K562 (cell line): ENCODE measurements around the gene KCNK3. TPM values are rescaled to one million over a fixed set of nuclear protein-coding genes. Genes with fewer than 3 reads are reported as not detected.

ENCODE experiments used
- ATAC-seq: fragments of 200-7000 bp; cut with Tn5 transposase; 3 replicates; pipeline ENCODE4 v1.9.1; 2020; ENCODE audit warnings: moderate library complexity
- BruUV-seq: library from RNA; stranded (reverse); fragments of 400-500 nt; replicated peaks from 2 replicates; lab custom pipeline; 2021; lab: Mats Ljungman, UMichigan
- CTCF ChIA-PET: fragments of 300-600 bp; formaldehyde crosslinking; extraction: SDS; loops from one replicate; lab custom pipeline; 2021; ENCODE audit warnings: low intra/inter-chr PET ratio; lab: Yijun Ruan, JAX
- POLR2A ChIA-PET: fragments of 300-600, 350-650 bp; sonication (Branson Sonifier 250); formaldehyde crosslinking; extraction: SDS; loops from one replicate; lab custom pipeline; 2021; ENCODE audit warnings: antibody characterized with exemption, inconsistent platforms; lab: Yijun Ruan, JAX
- DNase-seq, 4 experiments: peaks; one replicate each; pipeline versions ENCODE4 v3.0.0 to v3.0.0-alpha.2; 2011 to 2018; ENCODE audit warnings: low spot score in 3 of 4, mixed read lengths in 3 of 4; ENCODE audit errors: extremely low read depth in 1 of 4
- FAIRE-seq: peaks from 2 replicates; lab custom pipeline; 2011; peaks lifted over from hg19 to GRCh38; lab: Jason Lieb, UNC
- H2AFZ ChIP-seq: 2 replicates; pipeline ENCODE4 v1.6.0; 2011; ENCODE audit warnings: low read depth, low read length, control low read depth, inconsistent platforms
- H3K27ac ChIP-seq: fragments of 200-600 bp; 3 replicates; pipeline ENCODE4 v1.8.0; 2011; ENCODE audit warnings: low read depth, mild to moderate bottlenecking, control low read depth, inconsistent platforms, low read length, moderate library complexity, mixed read lengths; ENCODE audit errors: extremely low read depth
- H3K27me3 ChIP-seq, 2 experiments: fragments of 300-600 bp in 1 of 2; 2 replicates in 1 of 2; 3 replicates in 1 of 2; pipeline versions ENCODE4 v1.6.0 to v1.8.0; 2011; ENCODE audit warnings: inconsistent platforms in 2 of 2, low read length in 2 of 2, mild to moderate bottlenecking in 1 of 2, mixed read lengths in 1 of 2, moderate library complexity in 1 of 2; ENCODE audit not compliant: control insufficient read depth in 2 of 2, insufficient read depth in 2 of 2
- H3K36me3 ChIP-seq: fragments of 300-600 bp; 3 replicates; pipeline ENCODE4 v1.8.0; 2011; ENCODE audit warnings: mild to moderate bottlenecking, low read length, inconsistent platforms; ENCODE audit not compliant: control insufficient read depth, insufficient read depth
- H3K4me1 ChIP-seq, 2 experiments: fragments of 200-600 bp in 1 of 2; replicated peaks in 1 of 2; 2 replicates in 1 of 2; 3 replicates in 1 of 2; pipeline versions ENCODE4 v1.5.1 to v1.8.0; 2011; ENCODE audit warnings: inconsistent platforms in 2 of 2, low read length in 2 of 2, mild to moderate bottlenecking in 1 of 2, mixed read lengths in 1 of 2, moderate library complexity in 1 of 2; ENCODE audit not compliant: control insufficient read depth in 2 of 2, insufficient read depth in 2 of 2
- H3K4me2 ChIP-seq: 2 replicates; pipeline ENCODE4 v1.6.1; 2011; ENCODE audit warnings: low read length, control low read depth, inconsistent platforms, mixed read lengths; ENCODE audit not compliant: insufficient read depth
- H3K4me3 ChIP-seq: fragments of 200-600 bp; sonication (generic), shearing (Covaris generic); 2 replicates; pipeline ENCODE4 v1.5.1; 2016; ENCODE audit warnings: control low read depth, inconsistent platforms
- H3K79me2 ChIP-seq: fragments of 200-600 bp; 3 replicates; pipeline ENCODE4 v1.8.0; 2011; ENCODE audit warnings: low read length, inconsistent platforms; ENCODE audit not compliant: control insufficient read depth, insufficient read depth
- H3K9ac ChIP-seq, 2 experiments: 2 replicates each; pipeline versions ENCODE4 v1.6.0 to v1.6.1; 2011; ENCODE audit warnings: low read depth in 2 of 2, low read length in 2 of 2, control low read depth in 1 of 2, inconsistent platforms in 1 of 2, mild to moderate bottlenecking in 1 of 2, mixed read lengths in 1 of 2; ENCODE audit not compliant: insufficient read depth in 1 of 2
- H3K9me1 ChIP-seq: one replicate; pipeline ENCODE4 v1.6.0; 2011; ENCODE audit warnings: inconsistent platforms, mild to moderate bottlenecking, low read length, moderate library complexity; ENCODE audit not compliant: control insufficient read depth, insufficient read depth
- H3K9me3 ChIP-seq: replicated peaks from 2 replicates; pipeline ENCODE4 v1.5.1; 2011; ENCODE audit warnings: low read depth, low read length, inconsistent platforms; ENCODE audit not compliant: control insufficient read depth, insufficient read depth
- H4K20me1 ChIP-seq: replicated peaks from 2 replicates; pipeline ENCODE4 v1.6.1; 2011; ENCODE audit warnings: low read length, inconsistent platforms, mixed read lengths; ENCODE audit not compliant: control insufficient read depth, insufficient read depth
- NFRKB ChIP-seq: fragments of 450-650 bp; IDR thresholded peaks from 2 replicates; pipeline ENCODE4 v1.6.1; 2016; ENCODE audit warnings: low read depth
- RAD51 ChIP-seq: fragments of 450-650 bp; IDR thresholded peaks from 2 replicates; pipeline ENCODE4 v1.7.1; 2016; ENCODE audit warnings: low read depth, mild to moderate bottlenecking, borderline replicate concordance
- USF1 ChIP-seq: sonication (generic); formaldehyde crosslinking; IDR thresholded peaks from 2 replicates; pipeline ENCODE4 v1.9.0; 2022; ENCODE audit warnings: mild to moderate bottlenecking, missing genetic modification reagents
- WGBS: fragments of 100-300 bp; shearing (Covaris generic); methylation state at CpG from one replicate; pipeline ENCODE4 v1.1.6; 2016; ENCODE audit warnings: low coverage, mixed read lengths; ENCODE audit not compliant: insufficient coverage; ENCODE audit errors: missing lambda C conversion rate; 5-methylcytosine and 5-hydroxymethylcytosine counted together
- in situ Hi-C: fragments of 300-500 bp; cut with MboI; formaldehyde crosslinking; loops from 4 replicates; pipeline ENCODE4 v1.15.0; 2018; ENCODE audit warnings: inconsistent platforms, mixed read lengths
- intact Hi-C: fragments of 100-400 bp; cut with micrococcal nuclease; formaldehyde crosslinking; loops from 2 replicates; pipeline ENCODE4 v1.14.2; 2022
- polyA plus RNA-seq, 8 experiments: library from polyadenylated mRNA; depleted of rRNA in 4 of 8; stranded (reverse) in 5 of 8; unstranded in 3 of 8; fragments of >200 nt; fragmentation: Nextera tagmentation in 2 of 8; fragmentation: Illumina TruSeq in 1 of 8; extraction: Ambion mirVana in 2 of 8; extraction: Trizol in 1 of 8; gene quantifications; 2 replicates each; pipeline versions ENCODE4 v1.2.1 to v1.2.3, GENCODE V29; 2011 to 2014; ENCODE audit warnings: inconsistent platforms in 1 of 8, missing spikeins in 1 of 8
- total RNA-seq, 7 experiments: library from RNA; depleted of rRNA in 6 of 7; stranded (reverse); fragments of >200 nt in 6 of 7; fragmentation: Illumina TruSeq in 2 of 7; extraction: Trizol in 2 of 7; gene quantifications; 2 replicates each; pipeline versions ENCODE4 v1.2.1 to v1.2.3, GENCODE V29; 2011 to 2021; ENCODE audit warnings: low replicate concordance in 1 of 7
- TF ChIP-seq, protein P1 (sequence below), 2 experiments: fragments of 200-800 bp in 1 of 2; sonication (Bioruptor generic) in 1 of 2; sonication (generic) in 1 of 2; formaldehyde crosslinking in 1 of 2; IDR thresholded peaks in 1 of 2; conservative IDR thresholded peaks in 1 of 2; 2 replicates each; pipeline versions ENCODE4 v1.5.0 to v1.6.1; 2016 to 2020; ENCODE audit warnings: missing compliant biosample characterization in 1 of 2, missing genetic modification characterization in 1 of 2, missing genetic modification reagents in 1 of 2

The KCNK3 gene
- total and polyA plus RNA-seq, 9 of the 15 experiments (the other 6 are each of a cell fraction or from before 2014, with no cell fraction given), result 0.01 to 0.20 (median 0.07) TPM; not detected in 5

DNA sequence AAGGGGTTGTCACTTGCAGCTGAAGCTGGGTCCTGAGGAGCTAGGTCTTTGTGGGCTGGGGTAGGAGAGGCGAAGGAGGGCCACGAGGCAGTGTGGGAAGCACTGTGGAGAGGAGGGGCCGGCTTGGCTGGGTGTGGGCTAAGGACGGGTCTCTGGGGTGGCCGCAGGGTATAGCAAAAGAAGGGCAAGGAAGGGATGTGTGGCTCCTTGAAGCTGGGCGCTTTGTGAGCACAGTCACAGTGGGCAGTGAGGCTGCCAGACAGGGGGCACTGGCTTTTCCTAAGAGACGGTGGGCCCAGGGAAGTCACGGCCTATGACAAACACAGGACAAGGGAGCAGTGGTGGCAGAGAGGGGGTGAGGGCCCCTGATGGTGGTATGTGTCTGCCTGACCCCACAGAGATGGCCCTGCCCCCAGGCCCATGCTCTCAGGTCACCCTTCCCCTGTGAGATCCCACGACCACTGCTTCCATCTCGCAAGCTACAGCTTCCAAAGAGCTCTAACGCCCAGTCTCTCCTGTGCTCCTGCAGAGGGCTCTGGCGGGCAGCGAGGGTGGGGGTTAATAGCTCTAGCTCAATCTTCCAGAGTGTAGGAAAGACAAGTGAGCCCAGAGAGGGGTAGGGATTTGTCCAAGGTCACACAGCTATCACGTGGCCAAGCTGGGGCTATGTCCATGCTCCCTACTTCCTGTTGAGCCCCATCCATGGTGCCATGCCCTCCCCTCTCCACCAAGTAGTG is 32.4 kb downstream of the KCNK3 start (continued):
- TF ChIP-seq, protein P1, sequence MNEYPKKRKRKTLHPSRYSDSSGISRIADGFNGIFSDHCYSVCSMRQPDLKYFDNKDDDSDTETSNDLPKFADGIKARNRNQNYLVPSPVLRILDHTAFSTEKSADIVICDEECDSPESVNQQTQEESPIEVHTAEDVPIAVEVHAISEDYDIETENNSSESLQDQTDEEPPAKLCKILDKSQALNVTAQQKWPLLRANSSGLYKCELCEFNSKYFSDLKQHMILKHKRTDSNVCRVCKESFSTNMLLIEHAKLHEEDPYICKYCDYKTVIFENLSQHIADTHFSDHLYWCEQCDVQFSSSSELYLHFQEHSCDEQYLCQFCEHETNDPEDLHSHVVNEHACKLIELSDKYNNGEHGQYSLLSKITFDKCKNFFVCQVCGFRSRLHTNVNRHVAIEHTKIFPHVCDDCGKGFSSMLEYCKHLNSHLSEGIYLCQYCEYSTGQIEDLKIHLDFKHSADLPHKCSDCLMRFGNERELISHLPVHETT (CRISPR knock-in tag; conservative IDR thresholded peaks at IDR 0.05 in 1 of 2, IDR thresholded peaks at IDR 0.05 in 1 of 2), result no peak
- TF ChIP-seq USF1 (CRISPR knock-in tag), result peak; percentile 63
- TF ChIP-seq, all 486 proteins: peak for 17

DNA sequence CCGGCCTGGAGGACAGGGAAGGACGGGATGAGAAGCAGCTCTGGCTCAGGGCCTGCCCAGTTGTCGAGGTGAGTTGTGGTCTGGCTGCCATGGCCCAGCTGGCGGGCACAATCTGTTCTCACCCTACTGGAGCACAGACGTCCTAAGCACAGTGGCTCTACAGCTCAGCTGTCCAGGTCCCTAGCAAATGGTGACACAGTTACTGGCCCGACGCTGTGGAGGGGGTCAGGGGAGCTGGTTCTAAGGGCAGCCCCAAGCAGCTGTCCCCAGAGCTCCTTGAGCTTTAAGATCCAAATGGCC is 32.9 kb downstream of the KCNK3 start:
- no peak overlapping the region; the same call in 1 of the 2 replicates for H2AFZ ChIP-seq

More for the DNA sequence above, 32.9 kb downstream of the KCNK3 start:
- CTCF ChIA-PET, result no interaction called here
- intact Hi-C loops, result no loop called here
- Histone ChIP-seq H3K9ac (0 out of 4 replicates have a peak overlapping the region, but pooled peaks of 1 of the 2 experiments have one; percentile 4), H3K4me2 (no peak overlapping the region), H3K79me2 (no peaks in the 10 kb centered on the region), H3K4me1 (peaks cover 15 to 42% of the 10 kb centered on the region in 2 experiments), H3K27me3 (peaks cover 0 to 6% of the 10 kb centered on the region in 2 experiments; a peak in 2 of 5 replicates), H3K9me3 (no peaks in the 10 kb centered on the region), H4K20me1 (no peaks in the 10 kb centered on the region), H3K9me1 (no peaks in the 10 kb centered on the region), H3K27ac (no peak overlapping the region; the same call in 2 of the 3 replicates), H3K36me3 (no peaks in the 10 kb centered on the region), H3K4me3 (no peak overlapping the region)
- 71% methylated on average over 6 of the region's 7 CpGs for WGBS
- ATAC-seq (no peak), DNase-seq (no peak), FAIRE-seq (no peak)
- POLR2A ChIA-PET, result no interaction called here
- no peak for TF ChIP-seq NFRKB
- no peak for TF ChIP-seq RAD51
- BruUV-seq, result no TSS peak
- in situ Hi-C loops, result no loop called here
